Fibroblast of peridontal ligament (primary cell): ENCODE measurements around the gene ADCY10.

Source experiments
- DNase-seq: peaks from one replicate; pipeline ENCODE4 v3.0.0-alpha.2; 2010; ENCODE audit errors: extremely low read depth

ADCY10 gene

DNA sequence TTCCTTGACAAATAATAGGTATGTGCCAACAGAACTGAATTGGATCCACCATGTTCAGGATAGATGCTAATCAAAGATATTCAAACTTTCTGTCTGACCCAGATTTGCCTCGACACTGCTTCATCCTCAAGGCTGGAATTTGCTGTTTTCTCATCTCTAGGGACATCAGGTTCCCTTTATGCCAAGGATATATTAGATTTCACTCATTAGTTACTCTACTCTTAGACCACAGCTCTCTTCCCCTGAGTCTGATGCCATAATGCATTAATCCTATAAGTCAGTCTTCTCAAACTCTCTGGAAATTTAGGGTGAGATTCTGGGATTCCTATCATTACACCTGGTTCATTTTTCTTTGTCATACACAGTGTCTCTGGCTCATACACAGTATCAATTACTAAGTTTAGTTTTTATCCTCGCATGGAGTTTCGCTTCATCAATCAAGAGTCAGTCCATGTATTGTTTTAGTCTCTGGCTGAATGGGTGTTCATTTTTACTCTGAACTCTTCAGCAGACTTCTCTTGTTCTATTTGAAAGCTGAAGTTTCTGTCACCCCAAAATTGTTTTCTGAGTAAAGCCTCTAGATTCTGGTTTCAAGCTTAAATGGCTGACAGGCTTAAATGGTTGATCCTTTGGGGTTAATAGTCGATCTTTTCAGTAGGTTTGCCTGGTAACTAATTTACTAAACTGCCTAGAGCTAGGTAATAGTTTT lies 13.3 kb upstream of the ADCY10 start:
- peak; percentile 14 for DNase-seq

- DNase-seq, result no peak
These were observed 12.6 kb upstream of the ADCY10 start for GRCh38 chr1:167926486-167926997.

GRCh38 chr1:167924543-167925231 lies 10.8 kb upstream of the ADCY10 start:
- no peak for DNase-seq

DNA sequence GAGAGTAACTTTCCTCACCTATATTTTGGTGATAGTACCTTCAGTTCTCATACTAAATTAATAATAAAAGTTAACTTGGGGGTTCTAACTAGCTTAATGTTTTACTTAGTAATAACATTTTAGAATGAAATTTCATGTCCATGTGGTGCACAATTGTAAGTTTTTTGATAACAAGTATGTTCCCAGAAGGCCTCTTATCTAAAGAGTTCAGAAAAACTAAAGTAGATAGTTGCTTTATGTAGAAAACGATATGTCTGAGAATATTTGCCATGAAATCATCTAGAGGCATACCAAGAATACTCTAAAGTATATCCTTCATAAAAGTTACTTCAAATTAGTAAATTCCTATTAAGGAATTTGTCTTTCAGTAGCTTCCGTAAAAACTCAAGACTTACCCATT lies 10.2 kb upstream of the ADCY10 start:
- no peak for DNase-seq

GRCh38 chr1:167923324-167924056 lies 9.6 kb upstream of the ADCY10 start:
- no peak for DNase-seq

GRCh38 chr1:167922611-167923074 lies 8.7 kb upstream of the ADCY10 start:
- DNase-seq, result no peak

DNA sequence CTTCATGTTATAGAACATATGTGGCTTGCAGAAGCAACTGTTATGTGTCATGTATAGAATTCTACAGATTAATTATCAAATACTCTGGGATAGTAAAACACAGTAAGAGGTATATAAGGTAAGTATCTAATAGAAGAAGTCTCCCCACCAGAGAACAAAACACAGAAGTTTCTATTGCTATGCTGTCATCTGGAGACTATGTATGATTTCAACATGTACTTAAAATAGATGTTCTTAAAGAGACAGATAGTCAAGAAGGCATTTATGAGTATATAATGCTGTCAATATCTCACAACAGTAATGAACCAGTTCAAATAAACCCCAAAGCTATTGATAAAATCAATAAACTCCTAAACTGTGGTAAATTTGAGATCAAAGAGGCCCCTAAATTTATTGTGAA lies 8.1 kb upstream of the ADCY10 start:
- peak; percentile 76 for DNase-seq

DNA sequence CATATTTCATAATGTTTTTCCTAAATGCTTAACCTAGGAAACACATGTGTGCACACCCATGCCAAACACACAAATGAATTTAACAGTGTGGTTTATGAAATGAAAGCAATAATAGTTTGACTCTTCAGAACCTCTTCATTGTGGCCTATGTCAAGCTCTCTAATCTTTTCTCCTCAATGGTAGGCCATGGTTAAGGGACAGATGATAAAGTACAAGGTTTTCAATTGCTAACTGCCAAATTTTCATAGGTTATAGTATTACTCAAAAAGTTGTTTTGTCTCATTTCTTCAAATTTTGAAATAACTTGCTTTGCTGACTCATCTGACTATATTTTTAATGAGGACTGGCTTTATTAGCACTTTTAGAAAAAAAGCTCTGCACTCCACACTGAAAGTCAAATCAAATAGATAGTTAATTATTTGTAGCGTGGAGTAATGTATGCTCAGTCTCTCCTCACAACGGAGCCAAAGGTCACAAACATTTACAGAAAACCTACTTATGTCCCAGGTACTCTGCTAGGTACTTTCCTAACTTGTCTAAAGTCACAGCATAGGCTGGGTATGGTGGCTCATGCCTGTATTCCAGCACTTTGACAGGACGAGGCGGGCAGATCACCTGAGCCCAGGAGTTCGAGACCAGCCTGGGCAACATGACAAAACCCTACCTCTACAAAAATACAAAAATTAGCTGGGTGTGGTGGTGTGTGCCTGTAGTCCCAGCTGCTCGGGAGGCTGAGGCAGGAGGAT lies 3.0 kb upstream of the ADCY10 start:
- no peak for DNase-seq

- DNase-seq, result no peak
These were observed 1.6 kb upstream of the ADCY10 start for GRCh38 chr1:167915569-167915968.

DNA sequence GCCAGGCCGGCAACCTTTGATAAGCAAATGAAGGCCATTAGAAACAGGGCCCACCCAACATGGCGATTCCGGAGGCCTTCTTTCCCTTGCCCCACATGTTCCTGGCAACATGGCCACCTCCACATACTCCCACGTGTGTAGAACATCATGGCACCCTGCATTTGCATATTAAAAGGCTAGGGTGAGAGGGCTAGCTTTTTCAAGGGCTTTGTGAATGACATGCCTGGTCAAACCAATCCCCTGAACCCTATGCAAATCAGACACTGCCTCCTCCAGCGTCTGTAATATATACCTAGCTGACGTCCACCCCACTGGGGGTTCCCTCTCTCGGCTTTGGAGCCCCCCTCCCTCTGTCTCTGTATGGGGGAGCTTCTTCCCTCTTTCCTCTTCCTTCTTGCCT lies 1.6 kb downstream of the ADCY10 start:
- no peak for DNase-seq

- DNase-seq, result no peak
These were observed 2.5 kb downstream of the ADCY10 start for GRCh38 chr1:167911413-167911812.

DNA sequence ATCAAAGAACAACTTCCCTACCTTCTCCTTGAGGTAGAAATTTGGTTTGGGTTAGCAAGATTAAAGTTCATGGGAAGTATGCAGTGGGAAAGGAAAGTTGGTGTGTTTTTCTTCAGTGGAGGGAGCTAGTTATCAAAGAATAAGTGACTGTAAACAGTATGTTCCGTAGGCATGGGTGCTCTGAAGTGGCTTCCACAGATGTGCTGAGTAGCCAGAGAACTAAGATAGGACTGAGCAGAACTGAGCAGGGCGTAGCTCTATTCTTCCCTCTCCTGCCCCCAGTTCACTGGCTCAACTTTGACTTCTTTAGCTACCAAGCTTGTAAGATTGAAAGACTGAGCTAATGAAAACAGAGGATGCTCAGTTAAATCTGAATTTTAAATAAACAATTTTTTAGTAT lies 3.4 kb downstream of the ADCY10 start:
- DNase-seq, result no peak

DNA sequence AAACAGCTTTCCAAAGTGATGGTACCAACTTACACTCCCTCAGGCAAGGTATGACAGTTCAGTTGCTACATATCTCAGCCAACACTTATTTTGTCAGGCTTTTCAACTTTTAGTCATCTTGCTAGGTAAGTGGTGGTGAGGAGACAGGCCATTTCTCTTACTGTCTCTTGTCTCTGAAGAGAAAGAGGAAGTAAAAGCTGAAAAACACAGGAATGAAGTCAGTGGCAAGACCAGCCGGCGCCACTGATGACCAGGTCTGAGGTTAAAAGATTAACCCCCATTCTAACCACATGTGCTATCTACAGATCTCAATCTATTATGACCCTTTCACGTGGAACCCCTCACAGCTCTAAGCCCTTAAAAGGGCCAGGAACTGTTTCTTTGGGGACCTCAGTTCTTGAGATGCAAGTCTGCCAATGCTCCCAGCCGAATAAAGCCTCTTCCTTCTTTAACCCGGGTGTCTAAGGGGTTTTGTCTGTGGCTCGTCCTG lies 4.2 kb downstream of the ADCY10 start:
- no peak for DNase-seq

DNA sequence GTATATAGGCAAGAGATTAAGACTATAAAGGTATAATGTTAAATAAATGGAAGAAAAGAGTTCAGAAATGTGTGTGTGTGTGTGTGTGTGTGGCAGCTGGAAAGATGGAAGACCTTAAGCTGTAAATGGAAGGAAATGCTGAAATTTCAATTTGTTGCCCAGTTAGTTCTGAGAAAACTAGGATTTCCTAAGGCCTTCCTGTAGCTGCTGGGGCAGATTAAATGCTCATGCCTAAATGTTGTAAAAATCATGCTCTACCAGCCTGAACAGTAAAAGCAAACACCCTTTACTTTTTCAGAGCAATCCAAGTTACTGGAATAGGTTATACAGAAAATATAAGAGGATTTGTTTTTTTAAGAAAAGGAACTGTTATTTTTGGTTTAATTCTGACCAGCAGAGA lies 8.3 kb downstream of the ADCY10 start:
- peak; percentile 45 for DNase-seq

DNA sequence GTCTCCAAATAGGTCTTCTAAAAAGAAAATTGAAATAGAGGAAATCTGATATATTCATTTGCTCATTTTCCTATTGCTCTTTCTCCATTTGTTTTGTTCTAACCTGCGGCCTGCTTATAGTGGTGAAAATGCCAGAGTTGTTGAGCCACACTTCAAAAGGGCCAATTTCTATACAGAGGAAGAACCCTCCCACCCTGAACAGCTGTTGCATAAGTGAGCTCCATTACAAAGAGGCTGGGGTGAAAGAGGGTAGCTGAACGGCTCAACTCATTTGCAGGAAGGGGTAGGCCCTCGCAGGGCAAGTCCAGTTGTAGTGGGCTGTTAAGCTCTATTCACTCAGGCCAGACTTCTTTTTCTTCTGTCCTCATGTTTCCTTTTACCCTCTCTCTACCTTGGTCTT lies 8.8 kb downstream of the ADCY10 start:
- peak; percentile 72 for DNase-seq

GRCh38 chr1:167904652-167905130 lies 9.2 kb downstream of the ADCY10 start:
- DNase-seq, result peak; percentile 65

DNA sequence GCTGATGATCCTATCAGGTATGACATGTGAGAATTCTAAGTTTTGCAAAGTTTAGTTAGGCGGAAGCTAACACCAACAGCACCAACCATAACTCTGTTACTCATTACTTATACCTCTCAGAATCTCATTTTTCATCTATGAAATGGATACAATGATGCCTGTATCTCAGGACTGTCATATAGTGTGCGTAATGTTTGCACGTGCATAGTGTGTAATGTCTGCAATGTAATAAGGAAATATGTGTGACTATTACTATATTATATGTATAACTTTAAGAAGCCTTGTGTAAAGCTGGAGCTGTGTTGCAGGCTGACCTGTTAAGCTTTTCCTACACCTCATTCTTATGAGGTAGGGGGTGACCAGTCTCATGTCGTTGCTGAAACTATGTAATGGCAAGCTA lies 13.0 kb downstream of the ADCY10 start:
- DNase-seq, result no peak

DNA sequence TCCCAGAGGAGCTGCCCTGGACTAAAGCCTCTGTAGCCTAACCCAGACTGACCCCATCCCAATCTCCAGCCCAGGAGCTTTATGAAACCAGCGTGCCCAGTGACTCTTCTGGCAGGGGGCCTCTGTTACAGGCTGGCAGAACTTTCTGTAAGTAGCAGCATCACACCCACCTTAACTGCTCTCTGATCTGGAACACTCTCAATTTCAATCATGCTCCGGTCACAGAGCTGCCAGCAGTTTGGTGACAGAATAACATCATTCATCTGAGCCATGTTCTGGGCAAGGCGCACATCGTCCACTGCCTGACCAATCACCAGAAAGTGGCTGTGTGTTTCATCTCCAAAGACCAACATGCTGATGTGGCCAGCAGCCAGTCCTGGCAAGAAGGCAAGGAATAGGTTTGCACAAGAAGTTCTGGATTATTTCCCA lies 14.7 kb downstream of the ADCY10 start:
- peak; percentile 74 for DNase-seq

DNA sequence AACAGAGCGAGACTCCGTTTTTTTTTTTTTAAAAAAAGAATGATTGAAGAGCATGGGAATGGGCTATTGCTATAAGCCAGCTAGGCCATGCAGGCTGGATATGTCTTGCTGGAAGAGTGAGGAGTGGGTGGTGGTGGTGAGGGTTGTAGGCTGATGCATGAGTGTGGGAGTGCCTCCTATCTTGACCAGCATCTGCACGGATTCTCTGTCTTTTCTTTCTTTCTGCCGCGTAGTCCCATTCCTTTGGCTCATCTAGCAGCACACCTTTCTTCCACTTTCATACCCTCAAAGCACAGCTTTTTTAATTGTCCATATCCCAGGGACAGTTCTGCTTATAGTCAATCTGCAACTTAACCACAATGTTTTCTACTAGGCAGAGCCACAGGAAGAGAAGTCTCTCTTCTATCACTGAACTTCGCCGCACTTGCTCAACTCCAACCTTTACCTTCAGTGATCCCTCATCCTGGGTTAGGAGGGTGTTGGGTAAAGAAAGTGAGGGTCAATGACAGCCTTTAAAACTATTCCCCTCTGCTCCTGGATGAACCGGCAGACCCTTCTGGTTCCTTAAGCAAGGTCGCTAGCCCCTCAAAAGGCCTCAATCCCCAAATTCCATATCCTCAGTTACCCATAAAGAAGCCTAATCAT lies 15.2 kb downstream of the ADCY10 start:
- no peak for DNase-seq

GRCh38 chr1:167893798-167894197 lies 20.1 kb downstream of the ADCY10 start:
- no peak for DNase-seq

- DNase-seq, result no peak
These were observed 23.5 kb downstream of the ADCY10 start for GRCh38 chr1:167890400-167890799.
